HEK293 (cell line): ENCODE results near the gene BABAM1.
A peak's percentile ranks its signal among the peaks of the same experiment; 100 is the strongest.

ENCODE experiments used
- CTCF ChIA-PET: fragments of 350-600 bp; formaldehyde crosslinking; extraction: SDS; loops from one replicate; lab custom pipeline; 2021; ENCODE audit warnings: antibody characterized with exemption; lab: Yijun Ruan, JAX
- POLR2A ChIA-PET: fragments of 300-600 bp; formaldehyde crosslinking; extraction: SDS; loops from one replicate; lab custom pipeline; 2020; ENCODE audit warnings: antibody characterized with exemption, inconsistent platforms; lab: Yijun Ruan, JAX
- H3K27ac ChIP-seq: fragments of 200-500 bp; sonication (Bioruptor generic); 2 replicates; pipeline ENCODE4 v1.5.1; 2014; ENCODE audit warnings: low read depth, low read length, control low read depth, inconsistent platforms; ENCODE audit errors: extremely low read depth
- H3K36me3 ChIP-seq, 2 experiments: fragments of 200-500 bp in 1 of 2; sonication (Bioruptor generic) in 1 of 2; 1 replicate in 1 of 2; 2 replicates in 1 of 2; pipeline ENCODE4 v1.5.1; 2014 to 2017; ENCODE audit warnings: inconsistent platforms in 2 of 2, low read length in 2 of 2; ENCODE audit not compliant: control insufficient read depth in 2 of 2, insufficient read depth in 1 of 2
- H3K4me1 ChIP-seq: fragments of 200-500 bp; sonication (Bioruptor generic); 2 replicates; pipeline ENCODE4 v1.5.1; 2014; ENCODE audit warnings: mild to moderate bottlenecking, low read length, inconsistent platforms; ENCODE audit not compliant: control insufficient read depth, insufficient read depth
- H3K4me3 ChIP-seq: 2 replicates; pipeline ENCODE4 v1.5.1; 2011; ENCODE audit warnings: low read depth, mild to moderate bottlenecking, control low read depth, low read length, moderate library complexity
- H3K9me3 ChIP-seq: fragments of 200-500 bp; sonication (Bioruptor generic); 2 replicates; pipeline ENCODE4 v1.5.1; 2014; ENCODE audit warnings: low read depth, low read length, inconsistent platforms; ENCODE audit not compliant: control insufficient read depth, insufficient read depth
- GLI2 ChIP-seq: fragments of 450-650 bp; formaldehyde crosslinking; IDR thresholded peaks from 2 replicates; pipeline ENCODE4; 2017; ENCODE audit warnings: missing biosample characterization, missing genetic modification characterization, low read depth, borderline replicate concordance
- KLF10 ChIP-seq: fragments of 450-650 bp; IDR thresholded peaks from 2 replicates; pipeline ENCODE4 v1.5.1; 2018; ENCODE audit warnings: missing biosample characterization, mild to moderate bottlenecking, missing genetic modification characterization
- KLF8 ChIP-seq: fragments of 450-650 bp; formaldehyde crosslinking; IDR thresholded peaks from 2 replicates; pipeline ENCODE4 v1.5.1; 2016; ENCODE audit warnings: missing biosample characterization, missing genetic modification characterization
- KLF9 ChIP-seq: fragments of 450-650 bp; formaldehyde crosslinking; IDR thresholded peaks from 2 replicates; pipeline ENCODE4 v1.5.1; 2016; ENCODE audit warnings: missing biosample characterization, missing genetic modification characterization, low read depth
- PRDM6 ChIP-seq: fragments of 450-650 bp; formaldehyde crosslinking; IDR thresholded peaks from 2 replicates; pipeline ENCODE4 v1.5.1; 2017; ENCODE audit warnings: missing biosample characterization, missing genetic modification characterization
- SP2 ChIP-seq: fragments of 450-650 bp; formaldehyde crosslinking; IDR thresholded peaks from 2 replicates; pipeline ENCODE4 v1.5.1; 2016; ENCODE audit warnings: missing biosample characterization, missing genetic modification characterization
- SP3 ChIP-seq: fragments of 450-650 bp; formaldehyde crosslinking; IDR thresholded peaks from 2 replicates; pipeline ENCODE4 v1.5.1; 2016; ENCODE audit warnings: missing biosample characterization, missing genetic modification characterization
- YY1 ChIP-seq: fragments of 450-650 bp; formaldehyde crosslinking; IDR thresholded peaks from 2 replicates; pipeline ENCODE4 v1.5.1; 2018; ENCODE audit warnings: missing biosample characterization, missing genetic modification characterization
- ZBTB20 ChIP-seq: fragments of 450-650 bp; formaldehyde crosslinking; IDR thresholded peaks from 2 replicates; pipeline ENCODE4 v1.5.1; 2016; ENCODE audit warnings: missing biosample characterization, missing genetic modification characterization
- ZBTB8A ChIP-seq: fragments of 450-650 bp; formaldehyde crosslinking; IDR thresholded peaks from 2 replicates; pipeline ENCODE4 v1.5.1; 2016; ENCODE audit warnings: missing biosample characterization, missing genetic modification characterization
- ZEB2 ChIP-seq: fragments of 450-650 bp; formaldehyde crosslinking; IDR thresholded peaks from 2 replicates; pipeline ENCODE4 v1.5.1; 2016; ENCODE audit warnings: missing biosample characterization, missing genetic modification characterization
- ZFHX2 ChIP-seq: fragments of 450-650 bp; formaldehyde crosslinking; conservative IDR thresholded peaks from 2 replicates; pipeline ENCODE4 v1.5.1; 2016; ENCODE audit warnings: missing biosample characterization, missing genetic modification characterization
- ZNF335 ChIP-seq: fragments of 450-650 bp; formaldehyde crosslinking; conservative IDR thresholded peaks from 2 replicates; pipeline ENCODE4 v1.5.1; 2016; ENCODE audit warnings: missing biosample characterization, missing genetic modification characterization
- ZNF416 ChIP-seq: fragments of 450-650 bp; formaldehyde crosslinking; IDR thresholded peaks from 2 replicates; pipeline ENCODE4 v1.5.1; 2016; ENCODE audit warnings: missing biosample characterization, missing genetic modification characterization
- ZNF76 ChIP-seq: fragments of 450-650 bp; formaldehyde crosslinking; IDR thresholded peaks from 2 replicates; pipeline ENCODE4; 2016; ENCODE audit warnings: low read depth, missing biosample characterization, missing genetic modification characterization, borderline replicate concordance
- ZNF777 ChIP-seq: fragments of 450-650 bp; formaldehyde crosslinking; IDR thresholded peaks from 2 replicates; pipeline ENCODE4 v1.5.1; 2017; ENCODE audit warnings: missing biosample characterization, missing genetic modification characterization, borderline replicate concordance
- ZSCAN30 ChIP-seq: fragments of 450-650 bp; IDR thresholded peaks from 2 replicates; pipeline ENCODE4 v1.5.1; 2018; ENCODE audit warnings: missing biosample characterization, mild to moderate bottlenecking, missing genetic modification characterization, moderate library complexity
- ZXDB ChIP-seq: fragments of 450-650 bp; formaldehyde crosslinking; IDR thresholded peaks from 2 replicates; pipeline ENCODE4 v1.5.1; 2016; ENCODE audit warnings: missing biosample characterization, missing genetic modification characterization
- TF ChIP-seq, protein P1 (sequence below): fragments of 450-650 bp; formaldehyde crosslinking; IDR thresholded peaks from 2 replicates; pipeline ENCODE4 v1.5.1; 2016; ENCODE audit warnings: missing biosample characterization, missing genetic modification characterization
- TF ChIP-seq, protein P2 (sequence below): fragments of 450-650 bp; formaldehyde crosslinking; conservative IDR thresholded peaks from 2 replicates; pipeline ENCODE4 v1.5.1; 2016; ENCODE audit warnings: low read depth, missing biosample characterization, missing genetic modification characterization
- TF ChIP-seq, protein P3 (sequence below): fragments of 450-650 bp; formaldehyde crosslinking; IDR thresholded peaks from 2 replicates; pipeline ENCODE4 v1.5.1; 2016; ENCODE audit warnings: missing biosample characterization, missing genetic modification characterization
- TF ChIP-seq, protein P4 (sequence below): fragments of 450-650 bp; formaldehyde crosslinking; IDR thresholded peaks from 2 replicates; pipeline ENCODE4 v1.5.1; 2016; ENCODE audit warnings: missing biosample characterization, missing genetic modification characterization

Gene BABAM1

GRCh38 chr19:17327654-17328516 is 60.6 kb downstream of the BABAM1 start:
- no peaks in the 10 kb centered on the region for H3K9me3 ChIP-seq
- H3K36me3 ChIP-seq, result peaks cover 0 to 16% of the 10 kb centered on the region in 2 experiments; a peak in 2 of 3 replicates
- CTCF ChIA-PET, result no interaction called here
- peak overlapping the region; percentile 28 for H3K4me3 ChIP-seq
- H3K4me1 ChIP-seq, result no peaks in the 10 kb centered on the region
- H3K27ac ChIP-seq, result peak overlapping the region; percentile 53; the same call in 1 of the 2 replicates
- POLR2A ChIA-PET, result interaction anchor here (0.6 to 2.6 kb wide), 5 partner anchors 10 to 1838 kb away, joined by 3 to 13 read pairs (median 5); partner anchors contain the start of genes DDA1 and MRPL34
- peak; percentile 32; the same call in 1 of the 2 replicates for TF ChIP-seq KLF8 (tag by site-specific recombination)
- TF ChIP-seq, protein P1, sequence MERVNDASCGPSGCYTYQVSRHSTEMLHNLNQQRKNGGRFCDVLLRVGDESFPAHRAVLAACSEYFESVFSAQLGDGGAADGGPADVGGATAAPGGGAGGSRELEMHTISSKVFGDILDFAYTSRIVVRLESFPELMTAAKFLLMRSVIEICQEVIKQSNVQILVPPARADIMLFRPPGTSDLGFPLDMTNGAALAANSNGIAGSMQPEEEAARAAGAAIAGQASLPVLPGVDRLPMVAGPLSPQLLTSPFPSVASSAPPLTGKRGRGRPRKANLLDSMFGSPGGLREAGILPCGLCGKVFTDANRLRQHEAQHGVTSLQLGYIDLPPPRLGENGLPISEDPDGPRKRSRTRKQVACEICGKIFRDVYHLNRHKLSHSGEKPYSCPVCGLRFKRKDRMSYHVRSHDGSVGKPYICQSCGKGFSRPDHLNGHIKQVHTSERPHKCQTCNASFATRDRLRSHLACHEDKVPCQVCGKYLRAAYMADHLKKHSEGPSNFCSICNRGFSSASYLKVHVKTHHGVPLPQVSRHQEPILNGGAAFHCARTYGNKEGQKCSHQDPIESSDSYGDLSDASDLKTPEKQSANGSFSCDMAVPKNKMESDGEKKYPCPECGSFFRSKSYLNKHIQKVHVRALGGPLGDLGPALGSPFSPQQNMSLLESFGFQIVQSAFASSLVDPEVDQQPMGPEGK, result peak; percentile 56
- TF ChIP-seq ZBTB20 (tag by site-specific recombination), result peak; percentile 83
- TF ChIP-seq GLI2 (tag by site-specific recombination), result no peak
- no peak for TF ChIP-seq ZNF777 (tag by site-specific recombination)
- no peak for TF ChIP-seq ZNF416 (tag by site-specific recombination)
- TF ChIP-seq, protein P2, sequence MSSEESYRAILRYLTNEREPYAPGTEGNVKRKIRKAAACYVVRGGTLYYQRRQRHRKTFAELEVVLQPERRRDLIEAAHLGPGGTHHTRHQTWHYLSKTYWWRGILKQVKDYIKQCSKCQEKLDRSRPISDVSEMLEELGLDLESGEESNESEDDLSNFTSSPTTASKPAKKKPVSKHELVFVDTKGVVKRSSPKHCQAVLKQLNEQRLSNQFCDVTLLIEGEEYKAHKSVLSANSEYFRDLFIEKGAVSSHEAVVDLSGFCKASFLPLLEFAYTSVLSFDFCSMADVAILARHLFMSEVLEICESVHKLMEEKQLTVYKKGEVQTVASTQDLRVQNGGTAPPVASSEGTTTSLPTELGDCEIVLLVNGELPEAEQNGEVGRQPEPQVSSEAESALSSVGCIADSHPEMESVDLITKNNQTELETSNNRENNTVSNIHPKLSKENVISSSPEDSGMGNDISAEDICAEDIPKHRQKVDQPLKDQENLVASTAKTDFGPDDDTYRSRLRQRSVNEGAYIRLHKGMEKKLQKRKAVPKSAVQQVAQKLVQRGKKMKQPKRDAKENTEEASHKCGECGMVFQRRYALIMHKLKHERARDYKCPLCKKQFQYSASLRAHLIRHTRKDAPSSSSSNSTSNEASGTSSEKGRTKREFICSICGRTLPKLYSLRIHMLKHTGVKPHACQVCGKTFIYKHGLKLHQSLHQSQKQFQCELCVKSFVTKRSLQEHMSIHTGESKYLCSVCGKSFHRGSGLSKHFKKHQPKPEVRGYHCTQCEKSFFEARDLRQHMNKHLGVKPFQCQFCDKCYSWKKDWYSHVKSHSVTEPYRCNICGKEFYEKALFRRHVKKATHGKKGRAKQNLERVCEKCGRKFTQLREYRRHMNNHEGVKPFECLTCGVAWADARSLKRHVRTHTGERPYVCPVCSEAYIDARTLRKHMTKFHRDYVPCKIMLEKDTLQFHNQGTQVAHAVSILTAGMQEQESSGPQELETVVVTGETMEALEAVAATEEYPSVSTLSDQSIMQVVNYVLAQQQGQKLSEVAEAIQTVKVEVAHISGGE (tag by site-specific recombination), result 0 out of 2 replicates have a peak, but pooled peaks have one; percentile 20
- peak; percentile 79 for TF ChIP-seq SP2 (tag by site-specific recombination)
- TF ChIP-seq ZEB2 (tag by site-specific recombination), result 0 out of 2 replicates have a peak, but pooled peaks have one; percentile 23
- peak; percentile 69 for TF ChIP-seq SP3 (tag by site-specific recombination)
- peak; percentile 24; the same call in 1 of the 2 replicates for TF ChIP-seq ZBTB8A (tag by site-specific recombination)
- TF ChIP-seq PRDM6, result no peak
- TF ChIP-seq ZNF76 (tag by site-specific recombination), result no peak
- 0 out of 2 replicates have a peak, but pooled peaks have one; percentile 14 for TF ChIP-seq KLF10 (tag by site-specific recombination)
- TF ChIP-seq ZXDB (tag by site-specific recombination), result no peak
- TF ChIP-seq, protein P3, sequence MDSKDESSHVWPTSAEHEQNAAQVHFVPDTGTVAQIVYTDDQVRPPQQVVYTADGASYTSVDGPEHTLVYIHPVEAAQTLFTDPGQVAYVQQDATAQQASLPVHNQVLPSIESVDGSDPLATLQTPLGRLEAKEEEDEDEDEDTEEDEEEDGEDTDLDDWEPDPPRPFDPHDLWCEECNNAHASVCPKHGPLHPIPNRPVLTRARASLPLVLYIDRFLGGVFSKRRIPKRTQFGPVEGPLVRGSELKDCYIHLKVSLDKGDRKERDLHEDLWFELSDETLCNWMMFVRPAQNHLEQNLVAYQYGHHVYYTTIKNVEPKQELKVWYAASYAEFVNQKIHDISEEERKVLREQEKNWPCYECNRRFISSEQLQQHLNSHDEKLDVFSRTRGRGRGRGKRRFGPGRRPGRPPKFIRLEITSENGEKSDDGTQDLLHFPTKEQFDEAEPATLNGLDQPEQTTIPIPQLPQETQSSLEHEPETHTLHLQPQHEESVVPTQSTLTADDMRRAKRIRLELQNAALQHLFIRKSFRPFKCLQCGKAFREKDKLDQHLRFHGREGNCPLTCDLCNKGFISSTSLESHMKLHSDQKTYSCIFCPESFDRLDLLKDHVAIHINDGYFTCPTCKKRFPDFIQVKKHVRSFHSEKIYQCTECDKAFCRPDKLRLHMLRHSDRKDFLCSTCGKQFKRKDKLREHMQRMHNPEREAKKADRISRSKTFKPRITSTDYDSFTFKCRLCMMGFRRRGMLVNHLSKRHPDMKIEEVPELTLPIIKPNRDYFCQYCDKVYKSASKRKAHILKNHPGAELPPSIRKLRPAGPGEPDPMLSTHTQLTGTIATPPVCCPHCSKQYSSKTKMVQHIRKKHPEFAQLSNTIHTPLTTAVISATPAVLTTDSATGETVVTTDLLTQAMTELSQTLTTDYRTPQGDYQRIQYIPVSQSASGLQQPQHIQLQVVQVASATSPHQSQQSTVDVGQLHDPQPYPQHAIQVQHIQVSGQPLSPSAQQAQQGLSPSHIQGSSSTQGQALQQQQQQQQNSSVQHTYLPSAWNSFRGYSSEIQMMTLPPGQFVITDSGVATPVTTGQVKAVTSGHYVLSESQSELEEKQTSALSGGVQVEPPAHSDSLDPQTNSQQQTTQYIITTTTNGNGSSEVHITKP, result peak; percentile 73
- TF ChIP-seq KLF9, result peak; percentile 78; the same call in 1 of the 2 replicates
- TF ChIP-seq YY1, result peak; percentile 59; the same call in 1 of the 2 replicates
- peak; percentile 57; the same call in 1 of the 2 replicates for TF ChIP-seq ZNF335 (tag by site-specific recombination)
- TF ChIP-seq, protein P4, sequence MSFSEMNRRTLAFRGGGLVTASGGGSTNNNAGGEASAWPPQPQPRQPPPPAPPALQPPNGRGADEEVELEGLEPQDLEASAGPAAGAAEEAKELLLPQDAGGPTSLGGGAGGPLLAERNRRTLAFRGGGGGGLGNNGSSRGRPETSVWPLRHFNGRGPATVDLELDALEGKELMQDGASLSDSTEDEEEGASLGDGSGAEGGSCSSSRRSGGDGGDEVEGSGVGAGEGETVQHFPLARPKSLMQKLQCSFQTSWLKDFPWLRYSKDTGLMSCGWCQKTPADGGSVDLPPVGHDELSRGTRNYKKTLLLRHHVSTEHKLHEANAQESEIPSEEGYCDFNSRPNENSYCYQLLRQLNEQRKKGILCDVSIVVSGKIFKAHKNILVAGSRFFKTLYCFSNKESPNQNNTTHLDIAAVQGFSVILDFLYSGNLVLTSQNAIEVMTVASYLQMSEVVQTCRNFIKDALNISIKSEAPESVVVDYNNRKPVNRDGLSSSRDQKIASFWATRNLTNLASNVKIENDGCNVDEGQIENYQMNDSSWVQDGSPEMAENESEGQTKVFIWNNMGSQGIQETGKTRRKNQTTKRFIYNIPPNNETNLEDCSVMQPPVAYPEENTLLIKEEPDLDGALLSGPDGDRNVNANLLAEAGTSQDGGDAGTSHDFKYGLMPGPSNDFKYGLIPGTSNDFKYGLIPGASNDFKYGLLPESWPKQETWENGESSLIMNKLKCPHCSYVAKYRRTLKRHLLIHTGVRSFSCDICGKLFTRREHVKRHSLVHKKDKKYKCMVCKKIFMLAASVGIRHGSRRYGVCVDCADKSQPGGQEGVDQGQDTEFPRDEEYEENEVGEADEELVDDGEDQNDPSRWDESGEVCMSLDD (tag by site-specific recombination), result no peak
- 0 out of 2 replicates have a peak, but pooled peaks have one; percentile 39 for TF ChIP-seq ZSCAN30
- no peak for TF ChIP-seq ZFHX2 (tag by site-specific recombination)
